GM19238 (cell line): ENCODE results near the gene SZT2.
"Not testable (repeated sequence)": the region's sequence is repeated elsewhere in the genome, so short reads cannot be mapped to it uniquely, and the experiment has no call there.

Experiments
- DNase-seq: peaks from one replicate; pipeline ENCODE4 v3.0.0; 2011; ENCODE audit warnings: low spot score; ENCODE audit not compliant: insufficient read length

Gene SZT2

GRCh38 chr1:43484367-43484766, 94.7 kb downstream of the SZT2 start:
- DNase-seq, result no peak

- DNase-seq, result no peak
These were observed 98.5 kb downstream of the SZT2 start for GRCh38 chr1:43488165-43488564.

GRCh38 chr1:43491061-43491460, 101.4 kb downstream of the SZT2 start:
- DNase-seq, result no peak

GRCh38 chr1:43492826-43493225, 103.1 kb downstream of the SZT2 start:
- no peak for DNase-seq

GRCh38 chr1:43493661-43494450, 104.2 kb downstream of the SZT2 start:
- DNase-seq, result no peak

GRCh38 chr1:43495204-43495603, 105.5 kb downstream of the SZT2 start:
- DNase-seq, result no peak

- no peak for DNase-seq
These were observed 110.2 kb downstream of the SZT2 start for GRCh38 chr1:43499898-43500297.

- not testable (repeated sequence) for DNase-seq
These were observed 112.1 kb downstream of the SZT2 start for GRCh38 chr1:43501806-43502205.

- DNase-seq, result no peak
These were observed 113.8 kb downstream of the SZT2 start for GRCh38 chr1:43503534-43503933.
